ENCODE measurements around the gene OR4D1.

- no peak for TF ChIP-seq POLR2A (IDR thresholded peaks at IDR 0.05)
- no peak for TF ChIP-seq CTCF (IDR thresholded peaks at IDR 0.05)
- TF ChIP-seq POLR2AphosphoS5 (IDR thresholded peaks at IDR 0.05): no peak
These were observed 22.4 kb downstream of the OR4D1 start for GRCh38 chr17:58170622-58171021.

Data from prostate gland (tissue), 2 donors.